ENCODE data around the gene ST7. TPM values are rescaled to one million over a fixed set of nuclear protein-coding genes. Genes with fewer than 3 reads are reported as not detected.
A peak's percentile ranks its signal among the peaks of the same experiment; 100 is the strongest.

ST7 gene
- total and polyA plus RNA-seq, 8 donors: 7.5 to 49.0 (median 16.1) TPM

DNA sequence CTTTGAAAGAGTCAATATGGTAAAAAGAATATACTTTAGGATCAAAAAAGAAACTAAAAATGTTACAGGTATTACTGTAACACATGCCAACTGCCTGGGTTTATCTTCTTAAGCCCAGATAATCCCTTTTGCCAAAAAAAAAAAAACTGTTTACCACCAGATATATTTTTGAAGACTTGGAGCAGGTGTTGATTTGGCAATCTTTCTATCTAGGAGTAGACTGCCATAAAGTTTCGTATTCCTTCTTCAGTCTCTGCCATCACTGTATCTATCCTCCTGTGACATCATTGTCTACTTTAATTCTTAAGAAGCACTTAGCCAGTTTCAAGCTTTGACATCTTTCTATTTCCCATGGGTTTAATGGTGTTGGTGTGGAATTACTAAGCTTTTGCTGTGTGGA is 161.0 kb downstream of the ST7 start:
- WGBS, 5 donors: 30 to 62% (median 38%) methylated on average over 1 of the region's 1 CpG
- TF ChIP-seq CTCF (IDR thresholded peaks at IDR 0.05): no peak
- TF ChIP-seq POLR2A (IDR thresholded peaks at IDR 0.05): no peak
- TF ChIP-seq POLR2AphosphoS5 (IDR thresholded peaks at IDR 0.05): no peak

DNA sequence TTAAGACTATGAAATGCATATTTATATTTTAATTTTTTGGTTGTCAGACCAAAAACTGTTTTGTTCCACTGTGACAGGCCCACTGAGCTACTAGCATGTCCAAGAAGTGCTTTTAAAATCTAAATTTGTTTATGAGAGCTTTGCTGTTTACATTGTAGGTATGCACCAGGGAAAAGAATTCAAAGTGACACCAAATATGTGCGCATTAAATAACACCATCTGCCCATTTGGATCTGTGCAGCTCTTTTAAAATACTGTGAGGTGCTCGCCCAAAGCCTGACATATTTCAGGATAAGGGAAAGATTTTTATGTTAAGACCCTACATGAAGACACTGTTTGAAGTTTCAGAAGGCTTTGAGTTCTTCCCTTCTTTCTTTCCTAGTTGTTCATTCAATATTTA is 162.9 kb downstream of the ST7 start:
- H3K27ac ChIP-seq: no peak overlapping the region
- WGBS, 5 donors: 87 to 97% (median 91%) methylated on average over 2 of the region's 2 CpGs
- no peak overlapping the region for H3K4me3 ChIP-seq
- H3K27me3 ChIP-seq: no peaks in the 10 kb centered on the region
- peaks cover 0 to 9% (median 3%) of the 10 kb centered on the region in 4 donors for H3K36me3 ChIP-seq
- no peak for DNase-seq
- intact Hi-C loops (cut with DNase I; ENCODE audit: low total_unique reads): no loop called here
- H3K9me3 ChIP-seq: no peaks in the 10 kb centered on the region
- H3K4me1 ChIP-seq: peaks cover 0 to 20% (median 7%) of the 10 kb centered on the region in 4 donors
- TF ChIP-seq POLR2A (IDR thresholded peaks at IDR 0.05): no peak
- TF ChIP-seq POLR2AphosphoS5 (IDR thresholded peaks at IDR 0.05): no peak
- no peak for TF ChIP-seq CTCF (IDR thresholded peaks at IDR 0.05)
- TF ChIP-seq EP300 (IDR thresholded peaks at IDR 0.05): no peak

More for the DNA sequence above, 161.0 kb downstream of the ST7 start:
- intact Hi-C loops (cut with DNase I; ENCODE audit: low total_unique reads): no loop called here
- DNase-seq: no peak
- Histone ChIP-seq H3K9me3 (no peaks in the 10 kb centered on the region), H3K27ac (no peak overlapping the region), H3K4me3 (no peak overlapping the region), H3K27me3 (no peaks in the 10 kb centered on the region), H3K36me3 (no peaks in the 10 kb centered on the region), H3K4me1 (peaks cover 0 to 27% (median 10%) of the 10 kb centered on the region in 4 donors)

GRCh38 chr7:117117172-117117571 is 163.9 kb downstream of the ST7 start:
- peaks cover 0 to 11% (median 5%) of the 10 kb centered on the region in 4 donors for H3K36me3 ChIP-seq
- H3K27ac ChIP-seq: no peak overlapping the region
- H3K9me3 ChIP-seq: no peaks in the 10 kb centered on the region
- WGBS, 5 donors: 96 to 100% (median 97%) methylated on average over 2 of the region's 2 CpGs
- TF ChIP-seq POLR2AphosphoS5 (IDR thresholded peaks at IDR 0.05) (no peak), POLR2A (IDR thresholded peaks at IDR 0.05) (no peak), EP300 (IDR thresholded peaks at IDR 0.05) (no peak), CTCF (IDR thresholded peaks at IDR 0.05) (no peak)
- no peak overlapping the region for H3K4me3 ChIP-seq
- peaks cover 0 to 15% (median 7%) of the 10 kb centered on the region in 4 donors for H3K4me1 ChIP-seq
- no peak for DNase-seq
- intact Hi-C loops (cut with DNase I; ENCODE audit: low total_unique reads): no loop called here
- H3K27me3 ChIP-seq: no peaks in the 10 kb centered on the region

- Histone ChIP-seq H3K27ac (no peak overlapping the region), H3K27me3 (no peaks in the 10 kb centered on the region), H3K36me3 (peaks cover 0 to 11% (median 5%) of the 10 kb centered on the region in 4 donors), H3K4me1 (peaks cover 0 to 17% (median 10%) of the 10 kb centered on the region in 4 donors), H3K9me3 (no peaks in the 10 kb centered on the region), H3K4me3 (no peak overlapping the region)
- WGBS, 5 donors: 55 to 68% (median 60%) methylated on average over 4 of the region's 4 CpGs
- TF ChIP-seq EP300 (IDR thresholded peaks at IDR 0.05): no peak
- no peak for TF ChIP-seq CTCF (IDR thresholded peaks at IDR 0.05)
- TF ChIP-seq POLR2AphosphoS5 (IDR thresholded peaks at IDR 0.05): no peak
- no peak for TF ChIP-seq POLR2A (IDR thresholded peaks at IDR 0.05)
- peak in 1 of 2 donors; percentile 7 for DNase-seq
- intact Hi-C loops (cut with DNase I; ENCODE audit: low total_unique reads): no loop called here
Measured at GRCh38 chr7:117118579-117119180, 165.4 kb downstream of the ST7 start.
